ENCODE measurements around the gene RIBC1. TPM values are rescaled to one million over a fixed set of nuclear protein-coding genes. Genes with fewer than 3 reads are reported as not detected.

Gene RIBC1
- total RNA-seq, 2 experiments from 2014 or later: 0.79 to 0.88 TPM

- Histone ChIP-seq H3K36me3 (ENCODE audit: insufficient read depth, low read length) (peaks cover 2% of the 10 kb centered on the region; the same call in 1 of the 2 replicates), H3K27ac (ENCODE audit: low read depth, low read length, poor library complexity, severe bottlenecking) (no peak overlapping the region), H4K20me1 (ENCODE audit: insufficient read depth, low read length) (no peaks in the 10 kb centered on the region), H3K9me3 (ENCODE audit: low read length) (no peaks in the 10 kb centered on the region), H3K9me2 (ENCODE audit: insufficient read depth, low read length) (no peaks in the 10 kb centered on the region), H2AFZ (ENCODE audit: low read length) (no peak overlapping the region), H3K79me2 (ENCODE audit: insufficient read depth, low read depth, low read length) (peaks cover 10% of the 10 kb centered on the region; the same call in 1 of the 2 replicates), H3K4me2 (ENCODE audit: low read length) (no peak overlapping the region), H3K4me1 (ENCODE audit: insufficient read depth, low read length, poor library complexity, severe bottlenecking) (peaks cover 15% of the 10 kb centered on the region), H3K4me3 (ENCODE audit: low read depth, low read length, poor library complexity, severe bottlenecking) (no peak overlapping the region)
- BruUV-seq (replicated peaks): no TSS peak
- intact Hi-C loops (cut with micrococcal nuclease; ENCODE audit: unreplicated experiment): no loop called here
- ChIA-PET CTCF (ENCODE audit: unreplicated experiment) (no interaction called here), POLR2A (no interaction called here)
- TF ChIP-seq EZH2phosphoT487 (IDR thresholded peaks at IDR 0.05; ENCODE audit: borderline replicate concordance, low read depth, low read length) (no peak), CTCF (conservative IDR thresholded peaks at IDR 0.05; ENCODE audit: low read length) (no peak)
- DNase-seq (ENCODE audit: low spot score): no peak
Measured at GRCh38 chrX:53437206-53437605, 14.5 kb downstream of the RIBC1 start.

- peaks cover 13% of the 10 kb centered on the region for H3K4me1 ChIP-seq (ENCODE audit: insufficient read depth, low read length, poor library complexity, severe bottlenecking)
- H3K4me3 ChIP-seq (ENCODE audit: low read depth, low read length, poor library complexity, severe bottlenecking): no peak overlapping the region
- no peaks in the 10 kb centered on the region for H4K20me1 ChIP-seq (ENCODE audit: insufficient read depth, low read length)
- no peak overlapping the region for H3K27ac ChIP-seq (ENCODE audit: low read depth, low read length, poor library complexity, severe bottlenecking)
- no peak overlapping the region for H2AFZ ChIP-seq (ENCODE audit: low read length)
- no peaks in the 10 kb centered on the region for H3K9me3 ChIP-seq (ENCODE audit: low read length)
- no TSS peak for BruUV-seq (replicated peaks)
- H3K9me2 ChIP-seq (ENCODE audit: insufficient read depth, low read length): no peaks in the 10 kb centered on the region
- no peaks in the 10 kb centered on the region for H3K36me3 ChIP-seq (ENCODE audit: insufficient read depth, low read length)
- no peak for DNase-seq (ENCODE audit: low spot score)
- TF ChIP-seq CTCF (conservative IDR thresholded peaks at IDR 0.05; ENCODE audit: low read length) (no peak), EZH2phosphoT487 (IDR thresholded peaks at IDR 0.05; ENCODE audit: borderline replicate concordance, low read depth, low read length) (no peak)
- intact Hi-C loops (cut with micrococcal nuclease; ENCODE audit: unreplicated experiment): no loop called here
- ChIA-PET POLR2A (interaction anchor here (0.6 kb wide), 1 partner anchor 12 kb away, joined by 3 read pairs; no protein-coding TSS in a partner anchor), CTCF (ENCODE audit: unreplicated experiment) (no interaction called here)
- H3K79me2 ChIP-seq (ENCODE audit: insufficient read depth, low read depth, low read length): peaks cover 8% of the 10 kb centered on the region; the same call in 1 of the 2 replicates
- no peak overlapping the region for H3K4me2 ChIP-seq (ENCODE audit: low read length)
Measured at GRCh38 chrX:53438174-53438831, 15.6 kb downstream of the RIBC1 start.

GRCh38 chrX:53438832-53439230 lies 16.2 kb downstream of the RIBC1 start:
- Histone ChIP-seq H3K4me1 (ENCODE audit: insufficient read depth, low read length, poor library complexity, severe bottlenecking) (peaks cover 10% of the 10 kb centered on the region), H2AFZ (ENCODE audit: low read length) (no peak overlapping the region), H3K9me3 (ENCODE audit: low read length) (no peaks in the 10 kb centered on the region), H3K9me2 (ENCODE audit: insufficient read depth, low read length) (no peaks in the 10 kb centered on the region), H4K20me1 (ENCODE audit: insufficient read depth, low read length) (no peaks in the 10 kb centered on the region), H3K4me2 (ENCODE audit: low read length) (no peak overlapping the region), H3K27ac (ENCODE audit: low read depth, low read length, poor library complexity, severe bottlenecking) (no peak overlapping the region), H3K4me3 (ENCODE audit: low read depth, low read length, poor library complexity, severe bottlenecking) (no peak overlapping the region), H3K79me2 (ENCODE audit: insufficient read depth, low read depth, low read length) (peaks cover 2% of the 10 kb centered on the region; the same call in 1 of the 2 replicates), H3K36me3 (ENCODE audit: insufficient read depth, low read length) (no peaks in the 10 kb centered on the region)
- no peak for DNase-seq (ENCODE audit: low spot score)
- intact Hi-C loops (cut with micrococcal nuclease; ENCODE audit: unreplicated experiment): no loop called here
- TF ChIP-seq EZH2phosphoT487 (IDR thresholded peaks at IDR 0.05; ENCODE audit: borderline replicate concordance, low read depth, low read length) (no peak), CTCF (conservative IDR thresholded peaks at IDR 0.05; ENCODE audit: low read length) (no peak)
- ChIA-PET CTCF (ENCODE audit: unreplicated experiment) (no interaction called here), POLR2A (no interaction called here)
- no TSS peak for BruUV-seq (replicated peaks)
